GM12874 (cell line): ENCODE measurements around the gene UQCR11.
A peak's percentile ranks its signal among the peaks of the same experiment; 100 is the strongest.

Experiments used
- TF ChIP-seq, protein P1 (sequence below): IDR thresholded peaks from 2 replicates; pipeline ENCODE4 v1.5.1; 2011; ENCODE audit warnings: low read depth, mild to moderate bottlenecking, control low read depth, low read length, moderate library complexity; ENCODE audit not compliant: insufficient read depth

The UQCR11 gene

DNA sequence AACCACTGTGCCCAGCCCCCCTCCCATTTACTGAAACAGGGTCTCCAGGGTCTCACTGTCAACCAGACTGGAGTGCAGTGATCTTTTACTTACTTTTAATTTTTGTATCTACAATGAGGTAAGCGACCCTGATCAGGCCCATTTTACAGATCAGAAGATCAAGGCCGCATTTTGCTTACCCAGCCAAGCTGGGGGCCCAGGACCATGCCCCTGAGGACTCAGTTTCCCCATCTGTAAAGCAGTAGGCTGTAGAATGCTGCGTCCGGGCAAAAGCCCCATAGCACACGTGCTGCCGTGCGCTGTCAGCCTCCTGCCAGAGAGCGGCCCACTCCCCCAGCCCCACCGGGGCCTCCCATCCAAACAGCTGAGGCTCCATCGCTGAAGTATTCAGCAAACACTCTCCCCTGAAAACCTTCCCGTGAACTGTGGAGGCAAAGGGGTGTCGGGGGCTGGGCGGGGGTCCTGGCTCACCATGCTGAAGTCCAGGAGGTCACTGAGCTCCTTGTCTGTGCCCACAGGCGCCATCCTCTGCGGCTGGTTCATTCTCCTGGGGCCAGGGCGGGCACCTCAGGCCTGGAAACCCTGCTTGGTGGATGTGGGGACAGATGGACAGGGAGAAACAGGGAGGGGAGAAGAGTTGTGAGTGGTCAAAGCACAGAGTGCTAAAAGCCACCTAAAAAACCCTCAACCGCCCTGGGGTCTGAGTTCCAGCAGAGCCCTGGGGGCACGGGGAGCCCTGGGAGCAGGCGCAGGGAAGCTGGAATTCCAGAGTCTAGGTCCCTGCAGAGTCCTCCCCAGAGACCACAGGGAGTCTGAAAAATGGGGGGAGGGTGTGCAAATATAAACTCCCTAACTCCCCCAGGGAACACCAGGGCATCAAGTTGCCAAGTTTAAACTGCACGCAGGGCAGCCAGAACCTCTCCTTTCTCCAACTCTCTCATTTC is 44.7 kb upstream of the UQCR11 start:
- TF ChIP-seq, protein P1, sequence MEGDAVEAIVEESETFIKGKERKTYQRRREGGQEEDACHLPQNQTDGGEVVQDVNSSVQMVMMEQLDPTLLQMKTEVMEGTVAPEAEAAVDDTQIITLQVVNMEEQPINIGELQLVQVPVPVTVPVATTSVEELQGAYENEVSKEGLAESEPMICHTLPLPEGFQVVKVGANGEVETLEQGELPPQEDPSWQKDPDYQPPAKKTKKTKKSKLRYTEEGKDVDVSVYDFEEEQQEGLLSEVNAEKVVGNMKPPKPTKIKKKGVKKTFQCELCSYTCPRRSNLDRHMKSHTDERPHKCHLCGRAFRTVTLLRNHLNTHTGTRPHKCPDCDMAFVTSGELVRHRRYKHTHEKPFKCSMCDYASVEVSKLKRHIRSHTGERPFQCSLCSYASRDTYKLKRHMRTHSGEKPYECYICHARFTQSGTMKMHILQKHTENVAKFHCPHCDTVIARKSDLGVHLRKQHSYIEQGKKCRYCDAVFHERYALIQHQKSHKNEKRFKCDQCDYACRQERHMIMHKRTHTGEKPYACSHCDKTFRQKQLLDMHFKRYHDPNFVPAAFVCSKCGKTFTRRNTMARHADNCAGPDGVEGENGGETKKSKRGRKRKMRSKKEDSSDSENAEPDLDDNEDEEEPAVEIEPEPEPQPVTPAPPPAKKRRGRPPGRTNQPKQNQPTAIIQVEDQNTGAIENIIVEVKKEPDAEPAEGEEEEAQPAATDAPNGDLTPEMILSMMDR: no peak

DNA sequence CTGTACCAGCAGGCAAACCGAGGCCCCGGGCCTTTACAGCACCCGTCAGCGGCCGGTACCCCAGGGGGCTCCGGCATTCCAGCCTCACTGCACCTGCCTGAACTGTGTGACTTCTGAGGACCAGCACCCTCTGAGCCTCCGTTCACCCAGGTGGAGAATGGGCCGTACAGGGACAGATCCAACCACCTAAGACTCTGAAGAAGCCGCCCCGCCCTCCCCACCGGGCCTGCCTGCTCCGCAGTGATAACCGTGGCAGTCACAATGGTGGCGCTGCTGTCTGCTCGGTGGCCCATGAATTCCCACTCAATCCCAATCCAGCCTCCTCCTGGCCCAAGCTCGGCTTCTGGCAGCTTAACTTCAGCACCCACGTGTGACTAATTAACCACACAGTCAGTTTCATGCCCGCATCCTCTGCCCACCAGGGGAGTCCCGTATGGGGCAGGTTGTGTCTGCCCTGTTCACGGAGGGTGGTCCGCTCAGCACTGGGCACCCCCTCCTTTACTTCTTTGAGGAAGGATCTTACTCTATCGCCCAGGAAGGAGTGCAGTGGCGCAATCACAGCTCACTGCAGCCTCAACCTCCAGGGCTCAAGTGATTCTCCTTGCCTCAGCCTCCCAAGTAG is 43.8 kb upstream of the UQCR11 start:
- TF ChIP-seq, protein P1: peak; percentile 33; the same call in 1 of the 2 replicates

DNA sequence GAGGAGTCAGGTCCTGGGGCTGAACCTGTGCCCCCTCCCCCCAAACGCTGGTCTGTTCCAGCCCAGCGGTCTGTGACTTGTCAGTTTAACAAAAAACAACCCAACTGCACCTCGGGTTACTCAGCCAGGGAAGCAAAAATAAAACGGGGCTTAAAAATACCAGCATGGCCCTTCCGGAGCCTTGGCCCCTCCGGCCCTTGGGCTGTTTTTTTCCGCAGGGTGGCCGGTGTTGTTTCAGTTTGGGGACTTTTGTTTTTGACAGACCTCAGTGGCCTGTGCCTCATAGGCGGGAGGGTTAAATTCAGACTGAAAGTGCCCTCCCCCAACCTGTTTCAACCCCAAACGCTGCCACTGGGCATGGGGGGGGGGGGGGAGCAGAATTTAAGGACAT is 43.2 kb upstream of the UQCR11 start:
- TF ChIP-seq, protein P1: no peak

DNA sequence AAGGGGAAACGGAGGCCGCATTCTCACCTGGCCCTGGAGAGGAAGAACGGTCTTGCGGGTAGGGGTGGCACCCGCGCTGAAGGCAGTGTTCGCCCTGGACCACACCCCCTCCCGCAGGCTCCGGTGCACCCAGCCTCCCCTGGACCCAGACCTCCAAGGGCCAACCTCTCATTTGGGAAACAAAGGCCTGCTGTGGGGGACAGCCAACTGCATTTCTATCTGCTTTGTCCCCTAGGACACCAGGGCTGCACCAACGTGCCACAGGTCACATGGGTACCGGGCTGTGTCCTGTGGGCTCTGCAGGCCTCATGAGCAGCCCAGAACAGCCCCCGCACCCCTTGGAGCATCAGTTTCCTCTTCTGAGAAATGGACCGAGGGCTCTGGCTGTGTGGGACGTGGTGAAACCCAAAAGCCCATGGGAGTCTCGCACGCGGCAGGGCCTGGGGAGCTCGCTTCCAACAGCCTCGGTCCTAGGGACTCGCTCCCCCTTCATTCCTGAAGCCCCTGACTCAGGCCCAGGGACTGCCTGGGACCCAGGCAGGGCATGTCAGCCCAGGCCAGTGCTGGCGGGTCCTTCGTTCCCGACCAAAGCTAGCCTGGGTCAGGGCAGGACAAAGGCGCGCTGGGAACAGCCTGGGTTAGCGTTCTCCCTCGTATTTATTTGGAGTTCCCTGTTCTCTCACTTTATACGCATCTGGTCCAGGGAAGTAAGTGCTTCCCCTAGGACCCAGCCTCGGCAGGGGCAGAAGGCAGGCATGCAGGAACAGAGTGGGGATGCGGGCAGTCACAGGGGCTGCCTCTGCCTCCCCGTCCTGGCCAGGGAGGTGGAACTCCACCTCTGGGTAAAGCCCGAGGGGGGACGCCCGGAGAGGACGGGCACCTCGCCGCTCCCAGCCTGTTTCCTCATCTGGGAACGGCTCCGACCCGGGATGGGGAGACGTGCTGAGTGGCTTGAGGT is 42.5 kb upstream of the UQCR11 start:
- TF ChIP-seq, protein P1: no peak

DNA sequence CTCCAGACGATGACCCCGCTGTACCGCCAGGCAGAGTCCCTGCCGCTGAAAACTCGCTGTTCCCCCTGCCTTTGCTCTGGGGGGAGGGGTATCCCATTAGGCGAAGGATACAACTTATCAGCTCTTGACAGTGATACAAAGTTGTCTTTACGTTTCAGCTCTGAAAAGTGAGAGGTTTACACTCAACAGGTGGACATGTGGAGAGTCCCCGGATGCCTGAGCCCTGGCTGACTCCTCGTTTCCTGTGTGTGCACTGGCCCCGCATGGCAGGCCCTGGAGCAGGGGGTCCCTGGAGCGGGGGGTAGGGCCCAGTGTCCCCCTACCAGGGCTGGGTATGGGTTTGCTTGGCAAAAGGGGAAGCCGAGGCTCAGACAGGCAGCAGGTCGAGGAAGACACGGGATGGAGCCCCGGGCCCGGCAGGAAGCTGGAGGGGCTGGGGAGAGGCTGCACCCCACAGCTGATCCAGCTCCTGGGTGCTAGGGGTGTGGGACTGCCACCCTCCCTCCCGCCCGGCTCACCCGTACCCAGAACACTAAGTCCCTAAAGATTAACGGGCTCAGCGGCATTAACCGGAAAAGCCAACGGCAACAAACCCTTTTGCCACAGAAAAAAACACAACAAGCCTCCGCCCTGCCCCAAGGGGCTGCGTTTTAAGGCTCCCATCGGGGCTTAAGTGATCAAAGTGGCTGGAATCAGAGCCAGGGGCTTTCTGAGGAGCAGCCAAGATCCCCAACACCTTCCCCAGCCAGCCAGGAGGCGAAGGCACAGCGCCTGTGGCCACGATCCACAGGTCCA is 41.6 kb upstream of the UQCR11 start:
- TF ChIP-seq, protein P1: no peak

DNA sequence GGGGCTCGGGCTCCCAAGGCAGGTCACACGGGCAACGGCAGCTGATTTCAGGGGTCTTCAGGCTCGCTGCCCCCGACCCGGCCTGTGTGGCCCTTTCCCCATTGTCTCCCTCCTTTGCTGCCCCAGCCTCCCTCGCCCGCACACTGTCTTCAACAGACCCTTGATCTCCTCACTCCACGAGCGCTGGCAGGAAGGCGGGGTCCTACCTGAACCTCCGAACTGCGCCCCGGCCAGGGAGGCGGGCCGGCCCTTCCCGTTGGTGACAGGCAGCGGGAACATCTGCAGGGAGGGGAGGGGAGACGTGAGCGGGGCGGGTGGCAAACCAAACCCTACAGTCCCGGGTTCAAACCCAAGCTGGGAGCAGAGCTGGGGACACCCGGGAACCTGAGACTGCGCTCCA is 40.9 kb upstream of the UQCR11 start:
- TF ChIP-seq, protein P1: no peak
